ENCODE data around the gene AP1S2.
"Not testable (repeated sequence)": the region's sequence is repeated elsewhere in the genome, so short reads cannot be mapped to it uniquely, and the experiment has no call there.

AP1S2 gene

DNA sequence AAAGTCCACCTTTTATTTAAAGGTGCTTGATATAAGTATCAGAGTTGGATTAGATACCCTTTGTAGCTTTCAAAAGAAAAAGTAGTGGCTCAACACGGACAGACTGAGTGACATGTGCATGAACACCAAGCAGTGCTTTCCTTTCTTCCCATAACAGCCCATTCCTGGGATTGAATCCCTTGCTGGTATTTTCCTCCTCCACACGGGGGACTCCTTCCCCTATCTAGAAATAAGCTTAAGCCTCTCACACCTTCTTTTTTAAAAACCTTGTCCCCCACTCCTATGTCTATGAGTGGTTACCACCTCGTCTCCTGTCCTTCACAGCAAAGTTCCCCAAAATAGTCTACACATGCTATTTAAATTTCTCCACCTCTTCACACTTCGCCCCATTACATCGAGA, 5.1 kb downstream of the AP1S2 start:
- Histone ChIP-seq H3K36me3 (ENCODE audit: control insufficient read depth, insufficient read depth, low read length) (peaks cover 3% of the 10 kb centered on the region), H3K4me1 (ENCODE audit: control insufficient read depth, insufficient read depth, low read length) (no peaks in the 10 kb centered on the region), H3K9ac (ENCODE audit: low read length) (no peak overlapping the region), H3K27me3 (ENCODE audit: control insufficient read depth, insufficient read depth, low read length) (no peaks in the 10 kb centered on the region), H3K4me3 (ENCODE audit: low read length) (no peak overlapping the region), H3K27ac (ENCODE audit: low read depth, low read length) (no peak overlapping the region)

- no peak overlapping the region for H3K9ac ChIP-seq (ENCODE audit: low read length)
- no peak overlapping the region for H3K27ac ChIP-seq (ENCODE audit: low read depth, low read length)
- H3K36me3 ChIP-seq (ENCODE audit: control insufficient read depth, insufficient read depth, low read length): peaks cover 4% of the 10 kb centered on the region
- no peak overlapping the region for H3K4me3 ChIP-seq (ENCODE audit: low read length)
- H3K4me1 ChIP-seq (ENCODE audit: control insufficient read depth, insufficient read depth, low read length): no peaks in the 10 kb centered on the region
- H3K27me3 ChIP-seq (ENCODE audit: control insufficient read depth, insufficient read depth, low read length): no peaks in the 10 kb centered on the region
These were observed 6.0 kb downstream of the AP1S2 start for GRCh38 chrX:15848576-15848975.

DNA sequence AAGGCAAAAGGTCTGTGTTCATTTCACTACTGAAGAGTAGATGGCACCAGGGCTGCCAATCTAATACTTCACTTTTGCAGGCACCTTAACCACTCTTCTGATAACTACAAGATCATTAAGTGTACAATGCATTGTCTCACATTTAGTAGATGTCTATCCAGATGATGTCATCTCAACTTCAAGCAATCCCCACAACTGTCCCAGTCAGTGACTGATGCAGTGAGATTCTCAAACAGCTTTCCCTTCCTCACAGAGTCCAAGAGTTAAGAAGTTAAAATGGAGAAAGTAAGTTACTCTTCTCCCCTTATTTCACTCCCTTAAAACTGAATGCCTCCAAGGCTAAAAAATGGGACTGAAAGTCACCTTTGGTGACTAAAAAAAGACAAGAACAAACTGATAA, 10.7 kb downstream of the AP1S2 start:
- H3K36me3 ChIP-seq (ENCODE audit: control insufficient read depth, insufficient read depth, low read length): peaks cover 4% of the 10 kb centered on the region
- H3K9ac ChIP-seq (ENCODE audit: low read length): no peak overlapping the region
- H3K27ac ChIP-seq (ENCODE audit: low read depth, low read length): no peak overlapping the region
- no peaks in the 10 kb centered on the region for H3K27me3 ChIP-seq (ENCODE audit: control insufficient read depth, insufficient read depth, low read length)
- H3K4me1 ChIP-seq (ENCODE audit: control insufficient read depth, insufficient read depth, low read length): no peaks in the 10 kb centered on the region
- no peak overlapping the region for H3K4me3 ChIP-seq (ENCODE audit: low read length)

DNA sequence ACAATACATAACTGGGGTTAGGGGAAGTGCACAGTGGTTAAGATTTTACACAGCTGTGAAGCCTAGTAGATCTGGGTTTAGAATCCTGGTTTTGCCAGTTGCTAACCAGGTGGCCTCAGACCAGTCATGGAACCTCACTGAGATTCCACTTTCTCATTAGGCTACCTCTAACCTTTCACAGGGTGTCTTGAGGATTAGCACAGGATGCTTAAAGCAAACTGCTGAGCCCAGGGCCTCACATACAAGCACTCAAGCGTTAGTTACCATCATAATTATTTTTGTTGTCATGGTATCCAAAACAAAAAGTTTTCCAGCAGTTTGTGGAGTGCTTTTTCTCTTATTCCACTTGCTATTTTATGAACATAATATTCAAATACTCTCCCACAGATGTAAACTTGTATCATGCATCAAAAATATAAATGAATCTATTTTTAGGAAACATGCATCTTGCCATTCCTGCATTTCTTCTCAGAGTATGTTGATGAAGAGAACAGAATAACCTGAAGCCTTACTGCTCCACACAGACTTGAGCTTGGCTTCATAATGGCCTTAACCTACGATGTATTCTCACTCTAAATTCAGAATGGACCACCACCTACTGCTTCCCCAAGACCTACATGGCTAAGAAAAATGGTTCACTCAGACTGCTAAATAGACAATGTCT, 12.6 kb downstream of the AP1S2 start:
- Histone ChIP-seq H3K4me1 (ENCODE audit: control insufficient read depth, insufficient read depth, low read length) (no peaks in the 10 kb centered on the region), H3K27me3 (ENCODE audit: control insufficient read depth, insufficient read depth, low read length) (no peaks in the 10 kb centered on the region), H3K4me3 (ENCODE audit: low read length) (no peak overlapping the region), H3K9ac (ENCODE audit: low read length) (no peak overlapping the region), H3K36me3 (ENCODE audit: control insufficient read depth, insufficient read depth, low read length) (peaks cover 4% of the 10 kb centered on the region), H3K27ac (ENCODE audit: low read depth, low read length) (no peak overlapping the region)

DNA sequence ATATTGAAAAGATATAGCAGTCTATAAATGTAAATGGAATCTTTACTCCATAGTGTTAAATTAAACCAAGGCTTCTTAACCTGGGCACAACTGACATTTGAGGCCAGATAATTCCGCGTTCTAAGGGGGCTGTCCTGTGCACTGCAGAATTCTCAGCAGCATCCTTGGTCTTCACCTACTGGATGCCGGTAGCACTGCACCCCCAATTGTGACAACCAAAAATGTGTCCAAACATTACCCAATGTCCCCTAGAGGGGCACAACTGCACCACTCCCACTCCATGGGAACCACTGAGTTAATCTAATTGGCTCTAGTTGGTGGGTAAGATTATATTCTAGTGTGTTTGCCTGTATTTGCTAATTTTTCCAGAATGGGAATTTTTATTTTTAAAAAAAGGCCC, 16.6 kb downstream of the AP1S2 start:
- H3K9ac ChIP-seq (ENCODE audit: low read length): no peak overlapping the region
- H3K27me3 ChIP-seq (ENCODE audit: control insufficient read depth, insufficient read depth, low read length): no peaks in the 10 kb centered on the region
- H3K27ac ChIP-seq (ENCODE audit: low read depth, low read length): no peak overlapping the region
- H3K4me3 ChIP-seq (ENCODE audit: low read length): no peak overlapping the region
- no peaks in the 10 kb centered on the region for H3K4me1 ChIP-seq (ENCODE audit: control insufficient read depth, insufficient read depth, low read length)
- H3K36me3 ChIP-seq (ENCODE audit: control insufficient read depth, insufficient read depth, low read length): no peaks in the 10 kb centered on the region

DNA sequence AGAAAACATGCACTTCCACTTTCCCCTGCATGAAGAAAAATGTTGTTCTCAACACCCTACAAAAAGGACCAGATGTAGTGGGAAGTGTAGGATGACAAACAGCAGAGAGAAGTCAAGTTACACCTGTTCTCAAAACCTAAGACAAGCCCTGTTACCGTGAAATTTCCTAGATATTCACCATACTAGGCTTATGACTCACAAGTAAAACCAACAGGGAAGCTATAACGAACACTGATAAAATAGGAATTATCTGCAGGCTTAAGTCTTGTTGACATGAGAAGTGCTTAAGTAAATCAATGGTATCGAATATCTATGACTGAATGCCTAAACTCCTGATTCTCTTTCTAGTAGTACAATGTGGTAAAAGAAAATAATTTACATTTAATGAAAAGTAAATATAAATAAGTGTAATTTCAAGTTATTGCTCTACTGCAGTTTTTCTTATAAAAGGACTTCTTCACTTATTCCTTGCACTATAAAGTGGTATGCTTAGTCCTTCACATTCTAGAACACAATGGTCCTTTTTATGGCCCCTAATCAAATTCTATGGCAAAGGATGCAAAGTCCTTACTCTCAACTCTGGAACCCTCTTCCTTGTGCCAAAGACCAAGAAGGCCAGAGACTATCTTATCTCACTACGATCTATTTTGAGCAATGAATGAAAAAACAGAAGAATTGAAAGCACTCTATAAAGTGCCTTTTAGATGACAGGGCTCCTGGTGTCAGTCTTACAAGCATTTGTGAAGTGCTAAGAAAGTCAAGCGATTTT, 19.6 kb downstream of the AP1S2 start:
- Histone ChIP-seq H3K36me3 (ENCODE audit: control insufficient read depth, insufficient read depth, low read length) (no peaks in the 10 kb centered on the region), H3K9ac (ENCODE audit: low read length) (no peak overlapping the region), H3K4me3 (ENCODE audit: low read length) (no peak overlapping the region), H3K4me1 (ENCODE audit: control insufficient read depth, insufficient read depth, low read length) (no peaks in the 10 kb centered on the region), H3K27ac (ENCODE audit: low read depth, low read length) (no peak overlapping the region), H3K27me3 (ENCODE audit: control insufficient read depth, insufficient read depth, low read length) (no peaks in the 10 kb centered on the region)

DNA sequence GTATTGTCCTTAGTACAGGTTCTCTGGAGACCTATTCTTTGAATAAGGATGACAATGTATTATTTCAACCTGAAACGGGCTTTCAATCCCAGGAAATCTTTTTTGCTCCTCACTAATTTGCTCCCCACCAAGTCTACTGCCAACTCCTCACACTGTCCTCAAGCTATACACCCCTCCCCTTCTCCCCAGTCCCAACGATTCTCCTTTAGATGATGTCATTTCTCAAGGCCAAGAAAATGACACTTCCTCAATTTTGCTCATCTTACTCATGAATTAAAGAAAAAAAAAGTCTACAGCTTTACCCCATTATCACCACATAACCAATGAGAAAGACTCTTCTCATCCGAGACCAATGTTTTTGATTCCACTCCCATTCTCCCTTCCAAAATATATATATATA, 20.6 kb downstream of the AP1S2 start:
- Histone ChIP-seq H3K4me1 (ENCODE audit: control insufficient read depth, insufficient read depth, low read length) (no peaks in the 10 kb centered on the region), H3K27me3 (ENCODE audit: control insufficient read depth, insufficient read depth, low read length) (no peaks in the 10 kb centered on the region), H3K4me3 (ENCODE audit: low read length) (no peak overlapping the region), H3K27ac (ENCODE audit: low read depth, low read length) (no peak overlapping the region), H3K36me3 (ENCODE audit: control insufficient read depth, insufficient read depth, low read length) (no peaks in the 10 kb centered on the region), H3K9ac (ENCODE audit: low read length) (no peak overlapping the region)

DNA sequence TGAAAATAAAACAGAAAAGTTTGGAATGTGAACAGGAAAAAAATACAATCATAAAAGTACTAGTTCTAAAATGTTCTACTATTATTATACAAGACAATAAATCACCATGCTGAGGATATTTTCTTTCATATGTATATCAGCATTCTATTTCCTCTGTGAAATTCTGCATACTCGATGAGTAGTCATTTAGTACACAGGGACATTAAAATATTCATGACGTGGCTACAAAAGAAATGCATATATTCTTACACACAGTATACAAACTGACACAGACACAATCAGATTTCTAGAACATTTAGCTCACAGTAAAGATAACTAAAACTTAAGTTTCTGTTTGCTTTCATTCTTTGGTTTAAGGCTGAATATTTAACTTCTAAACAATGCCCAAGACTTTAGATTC, 23.3 kb downstream of the AP1S2 start:
- H3K4me3 ChIP-seq (ENCODE audit: low read length); H3K36me3 ChIP-seq (ENCODE audit: control insufficient read depth, insufficient read depth, low read length); H3K27me3 ChIP-seq (ENCODE audit: control insufficient read depth, insufficient read depth, low read length); H3K9ac ChIP-seq (ENCODE audit: low read length); H3K4me1 ChIP-seq (ENCODE audit: control insufficient read depth, insufficient read depth, low read length); H3K27ac ChIP-seq (ENCODE audit: low read depth, low read length): not testable (repeated sequence)

GRCh38 chrX:15829217-15829616, 25.4 kb downstream of the AP1S2 start:
- Histone ChIP-seq H3K9ac (ENCODE audit: low read length) (no peak overlapping the region), H3K4me3 (ENCODE audit: low read length) (no peak overlapping the region), H3K4me1 (ENCODE audit: control insufficient read depth, insufficient read depth, low read length) (no peaks in the 10 kb centered on the region), H3K36me3 (ENCODE audit: control insufficient read depth, insufficient read depth, low read length) (no peaks in the 10 kb centered on the region), H3K27ac (ENCODE audit: low read depth, low read length) (no peak overlapping the region), H3K27me3 (ENCODE audit: control insufficient read depth, insufficient read depth, low read length) (no peaks in the 10 kb centered on the region)

DNA sequence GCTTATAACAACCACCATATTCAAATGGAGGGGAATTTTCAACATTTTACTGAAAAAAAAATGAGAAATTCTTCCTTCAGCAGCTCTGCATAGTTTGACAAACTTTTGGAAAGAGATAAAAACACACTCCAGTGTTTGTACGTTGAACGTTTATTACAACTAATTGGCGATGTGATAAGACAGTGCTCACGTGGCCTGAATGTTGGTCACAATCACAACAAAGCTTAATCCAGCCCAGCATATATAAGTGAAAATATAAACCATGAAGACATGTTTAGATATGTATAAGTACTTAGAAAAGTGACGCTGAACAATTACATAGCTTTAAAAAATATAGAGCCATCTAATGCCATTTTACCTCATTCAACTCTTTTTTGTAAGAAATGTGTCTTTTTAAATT, 28.7 kb downstream of the AP1S2 start:
- H3K4me1 ChIP-seq (ENCODE audit: control insufficient read depth, insufficient read depth, low read length): no peaks in the 10 kb centered on the region
- H3K27me3 ChIP-seq (ENCODE audit: control insufficient read depth, insufficient read depth, low read length): no peaks in the 10 kb centered on the region
- H3K36me3 ChIP-seq (ENCODE audit: control insufficient read depth, insufficient read depth, low read length): no peaks in the 10 kb centered on the region
- no peak overlapping the region for H3K9ac ChIP-seq (ENCODE audit: low read length)
- H3K4me3 ChIP-seq (ENCODE audit: low read length): no peak overlapping the region
- no peak overlapping the region for H3K27ac ChIP-seq (ENCODE audit: low read depth, low read length)

GRCh38 chrX:15822922-15823321, 31.7 kb downstream of the AP1S2 start:
- no peak overlapping the region for H3K27ac ChIP-seq (ENCODE audit: low read depth, low read length)

DNA sequence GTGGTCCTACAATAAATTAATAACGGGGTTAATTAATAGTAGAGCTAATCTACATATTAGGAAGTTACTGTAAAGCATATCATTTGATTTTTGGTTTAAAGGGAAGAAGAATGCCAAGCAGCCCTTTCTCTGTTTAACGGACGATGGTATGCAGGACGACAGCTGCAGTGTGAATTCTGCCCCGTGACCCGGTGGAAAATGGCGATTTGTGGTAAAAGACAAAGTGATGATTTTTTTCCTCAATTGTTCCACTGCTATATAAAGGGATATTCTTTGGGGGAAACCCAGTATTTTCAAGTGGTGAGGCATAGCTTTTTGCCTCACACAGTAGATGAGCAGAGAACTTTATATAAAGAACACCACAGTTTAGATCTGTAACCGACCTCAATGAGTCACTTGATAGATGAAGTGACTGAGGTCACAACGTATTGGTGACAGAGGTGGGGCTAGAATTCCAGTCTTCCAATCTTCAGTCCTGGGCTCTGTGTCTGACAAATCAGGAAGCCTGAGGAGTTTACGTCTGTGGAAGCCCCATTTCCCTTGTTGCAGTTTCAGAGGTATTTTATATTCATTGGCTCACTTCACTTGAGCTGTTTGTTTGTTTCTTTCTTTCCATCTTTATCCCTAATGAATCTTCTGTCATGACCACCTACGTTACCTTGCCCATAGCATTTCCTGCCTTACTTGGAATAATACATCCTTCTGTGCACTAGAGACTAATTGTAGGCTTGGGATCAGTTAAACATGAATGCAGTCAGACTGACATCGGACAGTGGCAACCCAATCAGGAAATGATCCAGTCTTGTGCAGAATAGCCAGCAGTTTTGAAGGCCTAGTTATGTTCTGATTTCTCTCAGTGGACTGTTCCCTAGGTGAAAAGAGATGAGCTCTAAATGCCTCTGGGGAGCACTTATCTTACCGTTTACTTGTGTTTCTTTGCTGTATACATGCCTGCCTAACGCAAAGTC, 34.2 kb downstream of the AP1S2 start:
- H3K9ac ChIP-seq (ENCODE audit: low read length): no peak overlapping the region
- H3K27me3 ChIP-seq (ENCODE audit: control insufficient read depth, insufficient read depth, low read length): no peaks in the 10 kb centered on the region
- no peak overlapping the region for H3K27ac ChIP-seq (ENCODE audit: low read depth, low read length)
- H3K4me1 ChIP-seq (ENCODE audit: control insufficient read depth, insufficient read depth, low read length): no peaks in the 10 kb centered on the region
- H3K36me3 ChIP-seq (ENCODE audit: control insufficient read depth, insufficient read depth, low read length): peaks cover 6% of the 10 kb centered on the region
- H3K4me3 ChIP-seq (ENCODE audit: low read length): no peak overlapping the region

More at GRCh38 chrX:15822922-15823321, 31.7 kb downstream of the AP1S2 start:
- H3K36me3 ChIP-seq (ENCODE audit: control insufficient read depth, insufficient read depth, low read length): no peaks in the 10 kb centered on the region
- no peak overlapping the region for H3K4me3 ChIP-seq (ENCODE audit: low read length)
- no peak overlapping the region for H3K9ac ChIP-seq (ENCODE audit: low read length)
- H3K4me1 ChIP-seq (ENCODE audit: control insufficient read depth, insufficient read depth, low read length): no peaks in the 10 kb centered on the region
- no peaks in the 10 kb centered on the region for H3K27me3 ChIP-seq (ENCODE audit: control insufficient read depth, insufficient read depth, low read length)
